Measurements from ENCODE around the gene KRTAP10-12. TPM values are rescaled to one million over a fixed set of nuclear protein-coding genes. Genes with fewer than 3 reads are reported as not detected.

The KRTAP10-12 gene
- total RNA-seq, 2 donors from 2014 or later, result not detected

DNA sequence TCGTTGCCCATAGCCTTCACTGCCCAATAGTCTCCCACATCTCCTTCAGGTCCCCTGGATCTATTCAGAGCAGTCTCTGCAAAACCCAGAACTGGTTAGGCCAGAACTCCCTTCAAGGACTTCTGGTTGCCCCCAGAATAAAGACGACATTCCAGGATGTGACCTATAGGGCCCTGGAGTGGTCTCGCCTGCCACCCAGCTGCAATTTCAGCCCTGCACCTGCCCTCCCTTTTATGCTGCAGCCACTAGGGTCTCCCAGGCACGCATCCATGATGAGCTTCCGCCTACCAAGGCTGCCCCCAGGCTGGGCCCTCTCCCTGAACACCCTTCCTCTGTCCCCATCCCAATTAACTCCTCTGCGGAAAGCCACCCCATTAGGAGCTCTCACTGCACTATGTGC lies 21.6 kb downstream of the KRTAP10-12 start:
- Histone ChIP-seq H3K4me3 (ENCODE audit: low read length) (no peak overlapping the region), H3K4me1 (ENCODE audit: control insufficient read depth, insufficient read depth, low read length) (no peaks in the 10 kb centered on the region), H3K27ac (ENCODE audit: low read depth, low read length) (no peak overlapping the region), H3K9me3 (ENCODE audit: control insufficient read depth, low read length) (no peaks in the 10 kb centered on the region), H3K27me3 (ENCODE audit: control insufficient read depth, insufficient read depth, low read length, poor library complexity, severe bottlenecking) (peaks cover 5% of the 10 kb centered on the region), H3K9ac (ENCODE audit: extremely low read depth, low read length, poor library complexity, severe bottlenecking) (no peak overlapping the region), H3K36me3 (ENCODE audit: control insufficient read depth, insufficient read depth, low read length) (no peaks in the 10 kb centered on the region)
- 61 to 75% methylated on average over 3 to 6 of the region's 6 CpGs for WGBS, 2 experiments (ENCODE audit: insufficient coverage in 1 of 2, insufficient read length in 1 of 2)
- no peak overlapping the region for H3K4me3 Mint-ChIP-seq
- H3K27me3 Mint-ChIP-seq (ENCODE audit: insufficient read depth), result peaks cover 24% of the 10 kb centered on the region
- peaks cover 22% of the 10 kb centered on the region for H3K4me1 Mint-ChIP-seq
- DNase-seq, result peak; percentile 83
- no peaks in the 10 kb centered on the region for H3K36me3 Mint-ChIP-seq (ENCODE audit: low read depth)
- TF ChIP-seq, protein P1, sequence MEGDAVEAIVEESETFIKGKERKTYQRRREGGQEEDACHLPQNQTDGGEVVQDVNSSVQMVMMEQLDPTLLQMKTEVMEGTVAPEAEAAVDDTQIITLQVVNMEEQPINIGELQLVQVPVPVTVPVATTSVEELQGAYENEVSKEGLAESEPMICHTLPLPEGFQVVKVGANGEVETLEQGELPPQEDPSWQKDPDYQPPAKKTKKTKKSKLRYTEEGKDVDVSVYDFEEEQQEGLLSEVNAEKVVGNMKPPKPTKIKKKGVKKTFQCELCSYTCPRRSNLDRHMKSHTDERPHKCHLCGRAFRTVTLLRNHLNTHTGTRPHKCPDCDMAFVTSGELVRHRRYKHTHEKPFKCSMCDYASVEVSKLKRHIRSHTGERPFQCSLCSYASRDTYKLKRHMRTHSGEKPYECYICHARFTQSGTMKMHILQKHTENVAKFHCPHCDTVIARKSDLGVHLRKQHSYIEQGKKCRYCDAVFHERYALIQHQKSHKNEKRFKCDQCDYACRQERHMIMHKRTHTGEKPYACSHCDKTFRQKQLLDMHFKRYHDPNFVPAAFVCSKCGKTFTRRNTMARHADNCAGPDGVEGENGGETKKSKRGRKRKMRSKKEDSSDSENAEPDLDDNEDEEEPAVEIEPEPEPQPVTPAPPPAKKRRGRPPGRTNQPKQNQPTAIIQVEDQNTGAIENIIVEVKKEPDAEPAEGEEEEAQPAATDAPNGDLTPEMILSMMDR (conservative IDR thresholded peaks at IDR 0.05), result peak; percentile 78
- no peak overlapping the region for H3K27ac Mint-ChIP-seq
- H3K9me3 Mint-ChIP-seq, result no peaks in the 10 kb centered on the region

DNA sequence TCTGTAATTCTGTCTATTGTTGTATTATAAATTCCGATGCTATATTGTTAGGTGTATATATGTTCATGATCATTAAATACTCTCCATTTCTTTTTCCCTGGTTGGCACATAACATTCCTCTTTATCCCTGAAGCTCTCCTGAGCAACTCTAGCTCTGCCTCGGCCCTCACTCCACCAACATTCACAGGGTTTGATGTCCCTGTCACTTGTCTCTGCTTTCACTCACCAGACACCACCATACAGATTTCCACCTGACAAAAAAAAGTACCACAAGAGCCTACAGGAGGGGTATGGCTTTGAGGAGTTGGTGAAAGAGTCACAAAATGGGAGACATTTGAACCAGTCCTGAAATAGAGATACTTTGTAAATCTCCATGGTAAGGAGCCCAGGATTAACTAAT lies 23.2 kb downstream of the KRTAP10-12 start:
- H3K27me3 Mint-ChIP-seq (ENCODE audit: insufficient read depth), result peaks cover 23% of the 10 kb centered on the region
- peaks cover 8% of the 10 kb centered on the region for H3K27me3 ChIP-seq (ENCODE audit: control insufficient read depth, insufficient read depth, low read length, poor library complexity, severe bottlenecking)
- no peak overlapping the region for H3K4me3 ChIP-seq (ENCODE audit: low read length)
- no peaks in the 10 kb centered on the region for H3K9me3 Mint-ChIP-seq
- no peaks in the 10 kb centered on the region for H3K9me3 ChIP-seq (ENCODE audit: control insufficient read depth, low read length)
- no peak for DNase-seq
- H3K9ac ChIP-seq (ENCODE audit: extremely low read depth, low read length, poor library complexity, severe bottlenecking), result no peak overlapping the region
- TF ChIP-seq, protein P1 (conservative IDR thresholded peaks at IDR 0.05), result no peak
- peaks cover 14% of the 10 kb centered on the region for H3K4me1 Mint-ChIP-seq
- H3K4me1 ChIP-seq (ENCODE audit: control insufficient read depth, insufficient read depth, low read length), result no peaks in the 10 kb centered on the region
- no peak overlapping the region for H3K27ac ChIP-seq (ENCODE audit: low read depth, low read length)
- H3K36me3 Mint-ChIP-seq (ENCODE audit: low read depth), result no peaks in the 10 kb centered on the region
- no peak overlapping the region for H3K4me3 Mint-ChIP-seq
- WGBS, 2 experiments (ENCODE audit: insufficient coverage in 1 of 2, insufficient read length in 1 of 2), result 90% methylated on average over 1 of the region's 2 CpGs; no CpG with 5 or more reads in 1 of the 2 experiments
- no peaks in the 10 kb centered on the region for H3K36me3 ChIP-seq (ENCODE audit: control insufficient read depth, insufficient read depth, low read length)
- H3K27ac Mint-ChIP-seq, result no peak overlapping the region

DNA sequence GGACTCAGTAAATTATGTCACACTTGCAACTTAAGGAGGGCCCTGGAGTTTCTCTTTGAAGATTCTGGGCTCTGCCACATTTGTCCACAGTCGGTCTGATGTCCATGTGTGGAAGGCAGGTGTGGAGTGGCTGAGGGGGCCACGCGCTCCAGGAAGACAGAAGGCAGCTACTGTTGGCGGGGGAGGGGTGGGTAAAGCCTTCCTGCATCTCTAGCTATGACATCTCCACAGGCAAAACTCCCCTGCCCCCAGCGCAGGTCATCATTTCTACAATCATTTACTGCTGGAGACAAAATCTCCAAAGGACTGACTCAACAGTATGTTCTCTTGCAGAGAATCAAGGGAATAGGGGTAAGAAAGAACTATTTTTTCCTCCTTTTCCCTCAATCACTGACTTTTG lies 25.8 kb downstream of the KRTAP10-12 start:
- Histone ChIP-seq H3K4me1 (ENCODE audit: control insufficient read depth, insufficient read depth, low read length) (no peaks in the 10 kb centered on the region), H3K9me3 (ENCODE audit: control insufficient read depth, low read length) (no peaks in the 10 kb centered on the region), H3K9ac (ENCODE audit: extremely low read depth, low read length, poor library complexity, severe bottlenecking) (no peak overlapping the region), H3K36me3 (ENCODE audit: control insufficient read depth, insufficient read depth, low read length) (no peaks in the 10 kb centered on the region), H3K4me3 (ENCODE audit: low read length) (no peak overlapping the region), H3K27me3 (ENCODE audit: control insufficient read depth, insufficient read depth, low read length, poor library complexity, severe bottlenecking) (peaks cover 8% of the 10 kb centered on the region), H3K27ac (ENCODE audit: low read depth, low read length) (peak overlapping the region; percentile 71)
- no peak for DNase-seq
- Mint-ChIP-seq H3K27ac (no peak overlapping the region), H3K4me1 (peaks cover 12% of the 10 kb centered on the region), H3K4me3 (peak overlapping the region; percentile 40), H3K36me3 (ENCODE audit: low read depth) (no peaks in the 10 kb centered on the region), H3K9me3 (no peaks in the 10 kb centered on the region), H3K27me3 (ENCODE audit: insufficient read depth) (peaks cover 26% of the 10 kb centered on the region)
- TF ChIP-seq, protein P1 (conservative IDR thresholded peaks at IDR 0.05), result no peak
- 60 to 74% methylated on average over 1 to 5 of the region's 5 CpGs for whole genome bisulfite sequencing, 2 experiments (ENCODE audit: insufficient coverage in 1 of 2, insufficient read length in 1 of 2)
